ENCODE results near the gene MICB.
"Not testable (repeated sequence)": the region's sequence is repeated elsewhere in the genome, so short reads cannot be mapped to it uniquely, and the experiment has no call there.

Gene MICB

DNA sequence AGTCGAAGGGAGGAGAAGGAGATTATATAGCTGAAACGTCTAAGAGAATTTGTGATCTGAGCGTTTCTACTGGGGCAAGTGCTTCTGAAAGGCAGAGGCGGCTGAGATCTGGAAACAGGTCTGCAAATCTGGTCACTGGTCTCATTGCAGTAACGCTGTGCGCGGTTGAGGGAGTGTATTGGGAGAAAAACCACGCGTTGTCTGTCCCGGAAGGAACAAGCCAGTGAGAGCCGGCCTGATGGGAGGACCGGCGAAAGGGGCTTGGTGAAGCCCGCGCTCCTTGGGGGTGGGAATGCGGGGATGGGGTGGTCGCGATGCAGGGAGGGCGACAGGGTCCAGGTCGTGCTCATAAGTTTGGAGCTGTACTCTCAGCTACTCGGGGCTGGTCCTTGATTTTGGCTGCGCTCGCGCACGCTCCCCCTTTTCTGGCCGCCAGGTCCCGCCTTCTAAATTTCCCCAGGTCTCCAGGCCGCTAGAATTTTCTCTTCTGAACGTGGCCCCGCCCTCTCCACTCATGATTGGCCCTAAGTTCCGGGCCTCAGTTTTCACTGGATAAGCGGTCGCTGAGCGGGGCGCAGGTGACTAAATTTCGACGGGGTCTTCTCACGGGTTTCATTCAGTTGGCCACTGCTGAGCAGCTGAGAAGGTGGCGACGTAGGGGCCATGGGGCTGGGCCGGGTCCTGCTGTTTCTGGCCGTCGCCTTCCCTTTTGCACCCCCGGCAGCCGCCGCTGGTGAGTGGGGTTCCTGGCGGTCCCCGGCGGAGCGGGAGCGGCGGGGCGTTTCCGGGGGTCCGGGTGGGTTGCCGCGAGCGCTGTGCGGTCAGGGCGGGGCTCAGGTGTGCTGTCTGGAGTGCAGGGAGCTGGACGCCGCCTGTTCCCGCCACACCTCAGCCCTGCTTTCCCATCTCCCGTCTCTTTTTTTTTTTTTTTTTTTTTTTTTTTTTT lies at the start of gene MICB:
TSS of gene MICB (plus strand) at position 615 of the 946 bp plus-strand sequence. CDS start at position 664, 49 bp downstream.
- DNase-seq (ENCODE audit: low read depth in 2 of 2), result peak; percentile 74 to 80

DNA sequence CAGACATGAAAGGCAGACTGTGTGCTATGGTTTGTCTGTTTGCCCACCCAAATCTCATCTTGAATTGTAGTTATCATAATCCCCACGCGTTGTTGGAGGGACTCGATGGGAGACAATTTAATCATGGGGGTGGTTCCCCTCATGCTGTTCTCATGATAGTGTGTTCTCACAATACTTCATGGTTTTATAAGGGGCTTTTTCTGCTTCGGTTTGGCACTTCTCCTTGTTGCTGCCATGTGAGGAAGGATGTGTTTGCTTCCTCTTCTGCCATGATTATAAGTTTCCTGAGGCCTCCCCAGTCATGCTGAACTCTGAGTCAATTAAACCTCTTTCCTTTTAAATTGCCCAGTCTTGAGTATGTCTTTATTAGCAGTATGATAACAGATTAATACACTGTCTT lies 47.2 kb upstream of the MICB start:
- no peak for DNase-seq (ENCODE audit: low read depth in 2 of 2)

DNA sequence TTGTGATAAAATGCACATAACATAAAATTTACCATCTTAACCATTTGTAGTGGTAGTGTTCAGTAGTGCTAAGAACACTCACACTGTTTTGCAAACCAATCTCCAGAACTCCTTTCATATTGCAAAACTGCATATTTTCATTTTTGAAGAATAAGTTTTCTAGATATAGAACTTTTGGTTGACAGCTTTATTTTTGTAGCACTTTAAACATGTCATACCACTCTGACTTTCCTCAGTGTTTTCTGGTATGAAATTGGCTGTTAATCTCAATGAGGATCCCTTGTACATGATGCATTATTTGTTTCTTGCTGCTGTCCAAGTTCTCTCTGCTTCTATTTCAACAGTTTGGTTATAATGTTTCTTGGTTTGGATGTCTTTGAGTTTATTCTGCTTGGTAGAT lies 45.1 kb upstream of the MICB start:
- DNase-seq (ENCODE audit: low read depth in 2 of 2), result no peak

DNA sequence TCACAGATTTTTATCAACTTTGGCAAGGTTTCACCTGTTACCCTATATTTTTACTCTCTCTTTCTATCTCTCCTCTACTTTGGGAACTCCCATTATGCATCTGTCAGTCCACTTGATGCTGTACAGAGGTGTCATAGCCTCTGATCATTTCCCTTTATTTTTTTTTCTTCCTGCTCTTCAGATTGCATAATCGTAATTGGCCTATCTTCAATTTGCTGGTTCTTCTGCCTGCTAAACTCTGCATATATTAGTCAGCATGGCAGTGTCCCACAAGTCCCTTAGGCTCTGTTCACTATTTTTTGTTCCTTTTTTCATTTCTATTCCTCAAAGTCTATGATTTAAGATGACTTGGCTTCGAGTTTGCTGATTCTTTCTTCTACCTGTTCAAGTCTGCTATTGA lies 44.7 kb upstream of the MICB start:
- DNase-seq (ENCODE audit: low read depth in 2 of 2), result no peak

DNA sequence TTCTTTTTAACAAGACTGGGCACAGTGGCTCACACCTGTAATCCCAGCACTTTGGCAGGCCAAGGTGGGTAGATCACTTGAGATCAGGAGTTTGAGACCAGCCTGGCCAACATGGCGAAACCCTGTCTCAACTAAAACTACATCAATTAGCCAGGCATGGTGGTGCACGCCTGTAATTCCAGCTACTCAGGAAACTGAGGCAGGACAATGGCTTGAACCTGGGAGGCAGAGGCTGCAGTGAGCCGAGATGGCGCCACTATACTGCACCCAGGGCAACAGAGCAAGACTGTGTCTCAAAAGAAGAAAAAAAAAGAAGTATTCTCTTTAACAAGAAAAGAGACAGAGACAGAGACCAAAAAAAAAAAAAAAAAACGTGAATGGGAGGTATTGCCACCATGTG lies 38.1 kb upstream of the MICB start:
- not testable (repeated sequence) for DNase-seq (ENCODE audit: low read depth in 2 of 2)

DNA sequence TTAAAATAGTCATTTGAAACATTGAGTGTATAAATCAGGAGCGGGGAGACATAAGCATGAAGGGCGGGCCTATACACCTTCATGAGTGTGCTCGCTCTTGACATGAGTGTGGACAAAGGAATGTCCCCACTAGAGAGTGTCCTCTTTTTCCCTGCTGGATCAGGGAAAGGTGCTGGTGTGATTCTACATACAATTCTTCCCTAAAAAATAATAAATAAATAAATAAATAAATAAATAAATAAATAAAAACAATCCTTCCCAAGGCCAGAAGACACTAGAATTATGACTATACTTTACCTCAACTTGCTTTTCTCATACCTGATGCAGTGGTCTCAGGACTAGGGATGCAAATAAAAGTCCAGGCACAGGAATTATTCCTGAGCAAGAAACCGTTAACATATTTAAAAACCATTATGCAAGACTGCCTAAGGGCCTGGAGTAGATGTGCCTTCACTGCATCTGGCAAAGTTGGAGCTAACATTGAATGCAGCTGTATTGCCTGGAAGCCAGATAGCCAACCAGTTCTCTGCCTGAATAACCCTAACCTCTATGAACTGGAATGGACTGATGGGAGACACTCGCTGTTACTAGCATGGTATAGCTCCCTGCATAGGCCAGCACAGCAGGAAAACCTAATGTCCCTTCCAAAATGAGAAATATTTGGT lies 37.5 kb upstream of the MICB start:
- DNase-seq (ENCODE audit: low read depth in 2 of 2), result no peak

DNA sequence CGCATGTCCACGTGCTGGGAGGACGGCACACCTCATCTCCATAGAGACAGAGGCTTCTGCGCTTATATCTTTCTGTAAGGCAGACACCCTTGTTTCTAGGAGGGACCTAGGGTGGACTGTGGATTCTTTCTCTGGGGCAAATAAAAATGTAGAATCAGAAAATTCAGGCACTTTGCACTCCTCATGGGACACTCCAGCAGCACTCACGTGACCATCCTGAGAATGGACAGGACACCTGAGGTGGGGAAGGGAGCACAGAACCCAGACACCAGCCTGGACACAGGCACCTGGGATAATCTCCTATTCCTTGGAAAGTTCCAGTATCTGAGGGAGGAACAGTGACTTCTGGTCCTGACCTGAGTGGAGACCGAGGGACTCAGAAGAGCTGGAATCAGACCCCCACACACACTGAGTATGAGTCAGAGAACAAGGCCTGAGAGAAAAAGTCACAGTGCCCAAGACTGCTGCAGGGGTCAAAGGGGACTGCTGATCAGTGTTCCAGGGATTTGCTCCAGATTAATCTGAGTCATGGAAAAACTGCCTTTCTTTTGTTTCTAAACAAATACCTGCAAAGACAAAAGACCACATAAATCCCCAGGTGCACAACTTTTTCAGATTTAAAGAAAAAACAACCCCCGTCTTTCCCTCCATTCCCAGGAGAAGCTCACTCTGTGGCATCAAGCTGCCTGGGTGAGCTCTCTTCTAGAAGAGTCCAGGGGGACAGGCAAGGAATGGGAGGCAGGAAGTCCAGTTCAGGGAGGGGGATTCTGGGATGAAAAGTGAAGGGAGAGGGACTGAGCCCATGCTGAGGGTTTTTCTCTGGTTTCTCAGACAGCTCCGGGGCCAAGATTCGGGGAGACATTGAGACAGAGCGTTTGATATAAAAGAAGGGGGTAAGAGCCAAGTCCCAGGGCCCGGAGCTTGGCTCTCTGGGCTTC lies 35.6 kb upstream of the MICB start:
- DNase-seq (ENCODE audit: low read depth in 2 of 2), result no peak

DNA sequence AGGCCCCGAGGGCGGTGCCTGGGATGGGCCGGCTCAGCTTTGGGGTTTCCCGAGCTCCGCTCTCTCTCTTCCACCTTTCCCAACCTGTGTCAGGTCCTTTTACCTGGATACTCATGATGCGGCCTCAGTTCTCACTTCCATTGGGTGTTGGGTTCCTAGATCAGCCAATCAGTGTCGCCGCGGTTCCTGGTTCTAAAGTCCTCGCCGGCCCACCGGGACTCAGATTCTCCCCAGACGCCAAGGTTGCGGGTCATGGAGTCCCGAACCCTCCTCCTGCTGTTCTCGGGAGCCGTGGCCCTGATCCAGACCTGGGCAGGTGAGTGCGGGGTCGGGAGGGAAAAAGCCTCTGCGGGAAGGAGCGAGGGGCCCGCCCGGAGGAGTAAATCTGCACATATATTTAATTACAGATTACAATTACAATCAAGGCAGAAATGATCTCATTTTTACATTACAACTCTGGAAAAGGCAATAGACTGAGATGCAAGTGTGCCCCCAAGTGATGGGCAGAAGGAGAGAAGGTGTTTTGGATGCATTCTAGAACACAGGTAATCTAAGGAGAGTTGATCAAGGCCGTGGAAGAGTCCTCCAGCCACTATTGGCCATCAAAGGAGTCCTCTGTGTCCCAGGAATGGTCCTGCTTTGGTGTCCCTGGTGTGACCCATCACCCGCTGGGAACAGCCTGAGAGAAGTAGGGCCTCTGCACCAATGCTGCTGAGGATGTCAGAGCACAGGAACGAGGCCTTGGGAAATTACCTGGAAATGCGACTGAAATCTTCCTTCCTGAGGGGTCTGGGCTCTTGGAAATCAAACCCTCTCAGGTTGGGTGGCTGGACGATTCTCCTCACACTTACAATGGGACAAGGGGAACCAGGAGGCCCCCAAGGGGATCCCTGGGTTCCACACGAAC lies 34.7 kb upstream of the MICB start:
- peak; percentile 68 to 85 for DNase-seq (ENCODE audit: low read depth in 2 of 2)

DNA sequence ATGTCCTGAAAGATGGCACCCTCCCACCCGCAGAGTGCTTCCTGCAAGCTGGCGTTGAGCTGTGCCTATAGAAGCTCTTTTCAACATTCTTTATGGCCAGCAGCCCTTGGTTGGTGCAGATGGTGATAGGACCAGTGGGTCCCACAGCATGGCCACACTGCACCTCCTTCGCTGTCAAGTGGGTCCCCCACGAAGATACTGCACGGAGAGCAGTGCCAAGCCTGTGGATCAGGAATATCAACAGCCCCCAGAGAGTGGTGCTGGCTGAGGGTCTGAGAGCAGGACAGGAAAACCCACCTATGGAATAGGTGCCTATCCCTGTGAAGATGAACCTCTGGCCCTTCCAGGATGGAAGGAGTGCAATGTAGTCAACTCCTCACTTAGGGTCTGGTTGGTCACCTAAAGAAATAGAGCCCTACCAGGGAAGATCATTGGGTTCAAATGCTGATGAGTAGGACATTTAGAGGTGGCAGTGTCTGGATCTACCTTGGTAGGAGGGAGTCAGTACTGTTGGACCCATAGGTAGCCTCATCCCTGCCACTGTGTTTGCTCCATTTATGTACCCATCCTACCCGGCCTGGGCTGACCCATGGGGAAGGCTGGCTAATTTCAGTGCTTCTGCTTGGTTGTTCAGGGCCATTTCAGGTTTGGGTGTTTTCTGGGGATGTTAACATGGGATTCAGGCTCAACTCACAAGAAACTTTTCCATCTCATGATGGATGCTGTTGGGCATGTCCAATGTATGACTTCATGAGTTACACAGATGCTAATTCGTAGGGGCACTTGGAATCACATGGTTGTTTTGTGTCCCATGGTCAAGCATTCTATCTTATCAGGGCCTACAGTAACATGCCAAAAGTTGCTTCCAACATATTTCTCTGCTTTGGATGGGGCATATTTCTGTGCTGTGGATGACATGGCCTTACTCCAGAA lies 33.4 kb upstream of the MICB start:
- DNase-seq (ENCODE audit: low read depth in 2 of 2), result no peak

DNA sequence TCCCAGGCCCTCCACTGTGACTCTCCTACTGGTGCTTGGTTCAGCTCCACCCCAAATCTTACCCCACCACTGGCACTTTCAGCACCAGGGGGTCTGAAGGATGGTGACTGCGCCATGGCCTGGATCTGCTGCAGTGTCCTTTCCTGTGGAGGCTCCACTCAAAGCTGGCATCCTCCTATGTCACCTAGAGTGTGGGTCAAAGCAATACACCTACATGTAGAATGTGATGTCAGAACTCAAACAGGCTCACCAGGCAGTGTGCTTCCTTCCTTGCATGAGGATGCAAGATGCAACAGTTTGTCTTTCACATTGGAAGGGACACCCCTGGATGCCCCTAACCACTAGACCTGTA lies 32.8 kb upstream of the MICB start:
- no peak for DNase-seq (ENCODE audit: low read depth in 2 of 2)

DNA sequence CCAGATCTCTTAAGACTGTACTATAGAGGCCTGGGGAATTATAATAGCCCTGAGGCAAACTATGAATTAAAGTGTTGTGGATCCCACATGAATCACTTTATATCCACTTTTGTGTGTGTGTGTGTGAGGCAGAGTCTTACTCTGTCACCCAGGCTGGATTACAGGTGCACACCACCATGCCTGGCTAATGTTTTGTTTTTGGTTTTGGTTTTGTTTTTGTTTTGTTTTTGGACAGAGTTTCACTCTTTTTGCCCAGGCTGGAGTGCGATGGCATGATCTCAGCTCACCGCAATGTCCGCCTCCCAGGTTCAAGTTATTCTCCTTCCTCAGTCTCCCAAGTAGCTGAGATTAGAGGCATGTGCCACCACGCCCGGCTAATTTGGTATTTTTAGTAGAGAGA lies 32.2 kb upstream of the MICB start:
- no peak for DNase-seq (ENCODE audit: low read depth in 2 of 2)

DNA sequence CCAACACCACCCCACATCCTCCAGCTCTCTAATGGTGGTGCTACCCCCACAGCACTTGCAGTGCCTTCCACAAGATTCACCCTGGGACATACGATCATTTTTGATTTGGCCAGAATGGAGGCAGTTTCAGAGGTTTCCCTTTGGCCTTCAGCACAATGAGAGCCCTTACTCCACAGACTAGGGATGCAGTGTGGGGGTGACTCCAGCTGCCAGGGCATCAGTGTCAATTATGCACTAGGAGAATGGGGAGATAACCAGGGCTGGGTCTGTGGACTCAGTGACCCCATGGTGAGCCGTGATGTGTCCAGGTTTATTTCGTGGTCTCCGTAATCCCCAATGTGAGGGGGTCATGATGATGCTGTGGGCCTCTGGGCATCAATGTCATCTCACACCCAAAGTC lies 31.5 kb upstream of the MICB start:
- no peak for DNase-seq (ENCODE audit: low read depth in 2 of 2)

DNA sequence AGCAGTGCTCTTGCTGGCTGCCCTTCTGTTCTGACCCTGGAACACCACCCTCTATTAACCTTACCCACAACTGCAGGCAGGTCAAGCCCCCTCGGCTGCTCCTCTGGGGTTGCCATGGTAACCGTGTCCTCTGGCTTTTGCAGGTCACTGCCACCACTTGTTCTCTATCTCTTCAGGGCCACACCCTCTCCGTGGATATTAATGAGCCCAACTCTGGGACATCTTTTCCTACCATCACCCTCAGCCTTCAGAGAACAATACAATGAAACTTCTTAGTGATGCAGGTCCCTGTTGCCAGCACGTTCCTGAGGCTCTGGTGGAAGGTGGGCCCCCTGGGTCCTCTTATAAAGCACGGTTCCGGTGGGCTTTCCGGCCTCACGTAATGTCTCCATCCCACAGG lies 30.8 kb upstream of the MICB start:
- no peak for DNase-seq (ENCODE audit: low read depth in 2 of 2)

DNA sequence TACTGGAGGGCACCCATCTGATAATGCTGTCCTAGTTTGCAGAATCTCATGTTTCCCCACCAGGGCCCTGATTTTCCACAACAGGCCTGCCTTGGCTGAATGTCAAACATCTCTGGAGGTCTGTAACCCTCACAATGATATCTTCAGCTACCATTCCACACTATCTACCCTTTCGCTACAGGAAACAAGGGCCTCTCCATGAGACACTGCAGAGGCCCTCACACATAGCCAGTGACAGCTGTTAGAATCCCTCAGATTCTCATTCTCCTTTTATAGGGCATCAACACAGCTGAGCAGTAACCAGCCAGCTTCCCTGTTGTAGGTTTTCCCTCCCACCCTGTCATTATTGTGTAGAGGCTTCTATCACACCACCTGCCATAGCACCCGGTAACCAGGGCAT lies 29.6 kb upstream of the MICB start:
- DNase-seq (ENCODE audit: low read depth in 2 of 2), result no peak

DNA sequence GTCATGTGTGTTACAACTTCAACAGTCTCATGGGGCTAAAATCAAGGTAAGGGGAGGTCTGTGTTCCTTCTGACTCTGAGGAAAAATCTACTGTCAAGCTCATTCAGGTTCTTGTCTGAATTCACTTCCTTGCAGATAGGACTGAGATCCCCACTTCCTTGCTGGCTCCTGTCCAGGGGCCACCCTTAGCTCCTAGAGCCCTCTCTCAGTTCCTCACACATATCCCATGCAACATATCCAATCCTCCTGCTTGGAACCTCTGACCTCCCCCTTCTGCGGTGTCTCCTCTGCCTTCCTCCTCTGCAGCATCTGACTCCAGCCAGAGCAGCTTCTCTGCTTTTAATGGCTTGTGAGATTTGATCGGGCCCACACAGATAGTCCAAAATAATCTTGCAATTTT lies 27.1 kb upstream of the MICB start:
- no peak for DNase-seq (ENCODE audit: low read depth in 2 of 2)

DNA sequence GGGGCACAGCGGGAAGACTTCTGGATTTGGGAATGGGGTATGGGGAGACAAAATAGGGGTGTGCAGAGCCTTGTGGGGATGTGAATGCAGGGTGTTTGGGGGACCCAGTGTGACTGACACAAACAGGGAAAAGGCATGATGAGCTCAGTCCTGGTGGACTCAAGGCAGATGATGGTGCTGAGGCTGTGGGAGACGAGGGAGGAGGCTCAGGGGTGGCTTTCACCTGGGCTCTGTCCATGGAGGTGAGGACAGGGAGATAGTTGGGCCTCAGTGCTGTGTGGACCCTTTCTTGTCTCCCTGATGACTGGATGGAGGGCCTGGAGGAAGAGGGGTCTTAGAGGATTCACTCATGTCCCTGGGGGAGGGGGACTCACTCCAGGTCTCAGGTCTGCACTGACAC lies 26.2 kb upstream of the MICB start:
- DNase-seq (ENCODE audit: low read depth in 2 of 2), result no peak

DNA sequence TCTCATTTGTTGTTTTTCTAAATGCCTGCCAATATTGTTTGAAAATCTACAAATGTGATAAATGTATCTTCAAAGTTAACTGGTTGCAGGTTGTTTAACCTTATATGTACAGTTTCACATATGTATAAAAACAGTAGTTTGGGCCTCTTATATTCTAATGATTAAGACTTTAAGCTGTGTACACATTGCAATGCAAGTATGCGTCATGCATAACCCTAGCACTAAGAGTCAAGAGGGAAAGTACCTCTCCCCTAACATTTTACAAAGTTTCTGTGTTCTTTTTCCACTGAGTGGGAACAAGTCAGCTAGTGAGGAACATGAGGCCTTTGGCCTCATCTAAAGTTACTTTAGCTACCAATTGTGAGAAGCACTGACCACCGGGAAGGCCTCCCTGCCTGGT lies 25.7 kb upstream of the MICB start:
- no peak for DNase-seq (ENCODE audit: low read depth in 2 of 2)

DNA sequence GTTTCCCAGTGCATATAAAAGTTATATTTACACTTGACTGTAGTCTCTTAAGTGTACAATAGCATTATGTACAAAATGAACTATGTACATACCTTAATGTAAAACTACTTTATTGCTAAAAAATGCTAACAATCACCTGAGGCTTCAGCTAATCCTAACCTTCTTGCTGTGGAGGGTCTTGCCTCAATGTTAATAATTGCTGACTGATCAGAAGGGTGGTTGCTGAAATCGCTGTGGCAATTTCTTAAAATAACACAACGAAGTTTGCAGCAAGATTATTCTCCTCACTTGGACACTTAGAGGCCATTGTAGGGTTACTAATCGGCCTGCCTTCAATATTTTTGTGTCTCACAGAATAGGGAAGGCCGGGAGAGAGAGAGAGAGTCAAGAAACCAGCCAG lies 24.7 kb upstream of the MICB start:
- DNase-seq (ENCODE audit: low read depth in 2 of 2), result no peak

DNA sequence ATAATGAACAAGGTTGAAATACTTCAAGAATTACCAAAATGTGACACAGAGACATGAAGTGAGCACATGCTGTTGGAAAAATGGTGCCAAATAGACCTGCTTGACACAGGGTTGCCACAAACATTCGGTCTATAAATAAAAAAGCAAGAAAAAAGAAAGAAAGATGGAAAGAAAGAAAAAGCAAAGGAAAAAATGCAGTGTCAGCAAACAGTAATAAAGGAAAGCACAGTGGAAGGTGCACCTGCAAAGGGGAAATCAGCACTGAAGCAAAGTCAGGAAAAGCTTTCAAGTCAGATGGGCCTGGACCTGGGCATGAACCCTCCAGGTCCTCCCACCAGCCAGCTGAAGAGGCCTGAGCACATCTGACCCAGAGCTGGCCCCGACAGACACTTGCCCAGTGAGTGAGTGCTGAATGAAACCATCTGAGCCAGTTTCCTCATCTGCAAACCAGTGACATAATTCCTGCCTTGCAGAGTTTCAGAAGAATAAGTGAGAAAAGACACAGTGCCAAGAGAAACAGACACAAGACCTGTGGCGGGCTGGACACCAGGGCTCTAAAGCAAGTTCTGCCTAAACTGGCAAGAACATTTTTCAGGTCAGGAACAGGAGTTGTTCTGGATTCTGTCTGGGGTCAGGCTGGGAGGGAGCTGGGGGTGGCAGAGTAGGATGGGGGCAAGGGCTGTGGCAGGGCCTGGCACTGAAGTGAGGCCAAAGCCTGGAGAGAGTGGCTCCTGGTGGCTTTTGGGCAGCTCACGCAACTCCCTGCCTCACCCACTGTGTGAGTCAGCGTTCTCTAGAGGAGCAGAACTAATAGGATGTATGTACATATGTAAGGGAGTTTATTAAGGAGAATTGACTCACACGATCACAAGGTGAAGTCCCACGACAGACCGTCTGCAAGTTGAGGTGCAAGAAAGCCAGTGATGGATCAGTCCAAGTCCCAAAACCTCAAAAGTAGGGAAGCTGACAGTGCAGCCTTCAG lies 23.9 kb upstream of the MICB start:
- DNase-seq (ENCODE audit: low read depth in 2 of 2), result no peak
